ENCODE measurements around the gene PBXIP1. TPM values are rescaled to one million over a fixed set of nuclear protein-coding genes. Genes with fewer than 3 reads are reported as not detected.
A peak's percentile ranks its signal among the peaks of the same experiment; 100 is the strongest.
"Not testable (repeated sequence)": the region's sequence is repeated elsewhere in the genome, so short reads cannot be mapped to it uniquely, and the experiment has no call there.

The PBXIP1 gene
- polyA plus RNA-seq, 3 donors: 23.1 to 31.7 (median 24.0) TPM

DNA sequence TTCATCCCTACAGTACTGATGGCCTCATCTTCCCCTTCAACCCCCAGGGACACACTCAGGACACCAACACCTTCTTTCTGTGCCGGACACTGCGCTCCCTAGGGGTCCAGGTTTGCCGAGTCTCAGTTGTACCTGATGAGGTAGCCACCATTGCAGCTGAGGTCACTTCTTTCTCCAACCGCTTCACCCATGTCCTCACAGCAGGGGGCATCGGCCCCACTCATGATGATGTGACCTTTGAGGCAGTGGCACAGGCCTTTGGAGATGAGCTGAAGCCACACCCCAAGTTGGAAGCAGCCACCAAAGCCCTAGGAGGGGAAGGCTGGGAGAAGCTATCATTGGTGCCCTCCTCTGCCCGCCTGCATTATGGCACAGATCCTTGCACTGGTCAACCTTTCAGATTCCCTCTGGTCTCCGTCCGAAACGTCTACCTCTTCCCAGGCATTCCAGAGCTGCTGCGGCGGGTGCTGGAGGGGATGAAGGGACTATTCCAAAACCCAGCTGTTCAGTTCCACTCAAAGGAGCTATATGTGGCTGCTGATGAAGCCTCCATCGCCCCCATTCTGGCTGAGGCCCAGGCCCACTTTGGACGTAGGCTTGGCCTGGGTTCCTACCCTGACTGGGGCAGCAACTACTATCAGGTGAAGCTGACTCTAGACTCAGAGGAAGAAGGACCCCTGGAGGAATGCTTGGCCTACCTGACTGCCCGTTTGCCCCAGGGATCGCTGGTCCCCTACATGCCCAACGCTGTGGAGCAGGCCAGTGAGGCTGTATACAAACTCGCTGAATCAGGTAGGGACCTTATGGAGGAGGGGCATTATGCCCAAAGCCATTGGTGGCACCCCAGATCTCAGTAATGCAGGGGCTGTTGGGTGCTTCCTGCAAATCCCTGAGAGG lies 32.4 kb upstream of the PBXIP1 start:
- Mint-ChIP-seq H3K27me3 (ENCODE audit: low read depth in 3 of 3) (no peaks in the 10 kb centered on the region), H3K9me3 (peaks cover 0 to 2% (median 0%) of the 10 kb centered on the region in 7 donors), H3K4me3 (no peak overlapping the region), H3K27ac (peak overlapping the region in 3 of 7 donors; percentile 50 to 67 (median 66)), H3K36me3 (peaks cover 31 to 49% of the 10 kb centered on the region in 2 donors), H3K4me1 (peaks cover 22% of the 10 kb centered on the region)
- peaks cover 37% of the 10 kb centered on the region for H4K20me1 ChIP-seq (ENCODE audit: insufficient read depth, low read length)
- 97% methylated on average over 11 of the region's 17 CpGs for WGBS (ENCODE audit: insufficient coverage)
- H3K4me2 ChIP-seq (replicated peaks; ENCODE audit: extremely low read depth, low read length, poor library complexity, severe bottlenecking): no peak overlapping the region
- no peak overlapping the region for H3K4me3 ChIP-seq (replicated peaks in 1 of 3; ENCODE audit: low read depth in 2 of 3, low read length in 3 of 3)
- no peak for TF ChIP-seq CTCF (IDR thresholded peaks at IDR 0.05)
- H3K9me3 ChIP-seq (replicated peaks in 1 of 2; ENCODE audit: control insufficient read depth in 1 of 2, insufficient read depth in 1 of 2, low read length in 2 of 2): no peaks in the 10 kb centered on the region
- peaks cover 13 to 20% of the 10 kb centered on the region in 2 donors for H3K4me1 ChIP-seq (ENCODE audit: control insufficient read depth in 1 of 2, insufficient read depth in 2 of 2, low read length in 2 of 2)
- no peak overlapping the region for H3K9ac ChIP-seq (ENCODE audit: insufficient read depth, low read length, poor library complexity, severe bottlenecking)
- H3K36me3 ChIP-seq (replicated peaks in 1 of 2; ENCODE audit: control insufficient read depth in 1 of 2, insufficient read depth in 2 of 2, low read length in 2 of 2): peaks cover 30 to 38% of the 10 kb centered on the region in 2 donors
- H3K27me3 ChIP-seq (ENCODE audit: control insufficient read depth in 2 of 2, insufficient read depth in 2 of 2, low read length in 2 of 2): no peaks in the 10 kb centered on the region
- no peak overlapping the region for H3K27ac ChIP-seq (ENCODE audit: low read depth in 1 of 2, low read length in 2 of 2)
- no peak for DNase-seq
- H2AFZ ChIP-seq (ENCODE audit: insufficient read depth, low read depth, low read length, poor library complexity, severe bottlenecking): no peak overlapping the region
- intact Hi-C loops (cut with micrococcal nuclease): no loop called here
- peaks cover 54% of the 10 kb centered on the region for H3K79me2 ChIP-seq (ENCODE audit: insufficient read depth, low read length)

DNA sequence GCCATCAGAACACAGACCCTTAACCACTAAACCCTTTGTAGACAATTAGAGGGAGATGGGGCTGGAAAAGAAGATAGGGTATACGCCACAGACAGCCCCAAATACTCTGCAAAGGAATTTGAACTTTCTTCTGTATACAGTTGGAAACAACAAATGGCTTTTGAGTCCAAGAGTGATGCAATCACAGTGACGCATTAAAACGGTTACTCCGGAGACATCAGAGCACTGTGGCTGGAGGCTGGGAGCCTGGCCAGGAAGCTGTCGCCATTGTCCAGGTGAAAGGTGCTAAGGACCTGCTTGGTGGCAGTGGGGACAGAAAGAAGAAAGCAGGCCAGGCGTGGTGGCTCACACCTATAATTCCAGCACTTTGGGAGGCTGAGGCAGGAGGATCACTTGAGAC lies 31.4 kb upstream of the PBXIP1 start:
- Histone ChIP-seq H3K9me3 (replicated peaks in 1 of 2; ENCODE audit: control insufficient read depth in 1 of 2, insufficient read depth in 1 of 2, low read length in 2 of 2) (no peaks in the 10 kb centered on the region), H3K36me3 (replicated peaks in 1 of 2; ENCODE audit: control insufficient read depth in 1 of 2, insufficient read depth in 2 of 2, low read length in 2 of 2) (peaks cover 30 to 38% of the 10 kb centered on the region in 2 donors), H3K27ac (ENCODE audit: low read depth in 1 of 2, low read length in 2 of 2) (no peak overlapping the region), H3K4me1 (ENCODE audit: control insufficient read depth in 1 of 2, insufficient read depth in 2 of 2, low read length in 2 of 2) (peaks cover 18 to 26% of the 10 kb centered on the region in 2 donors), H4K20me1 (ENCODE audit: insufficient read depth, low read length) (peaks cover 37% of the 10 kb centered on the region), H3K4me2 (replicated peaks; ENCODE audit: extremely low read depth, low read length, poor library complexity, severe bottlenecking) (no peak overlapping the region), H3K27me3 (ENCODE audit: control insufficient read depth in 2 of 2, insufficient read depth in 2 of 2, low read length in 2 of 2) (no peaks in the 10 kb centered on the region), H3K4me3 (replicated peaks in 1 of 3; ENCODE audit: low read depth in 2 of 3, low read length in 3 of 3) (no peak overlapping the region), H3K79me2 (ENCODE audit: insufficient read depth, low read length) (peaks cover 56% of the 10 kb centered on the region), H2AFZ (ENCODE audit: insufficient read depth, low read depth, low read length, poor library complexity, severe bottlenecking) (no peak overlapping the region), H3K9ac (ENCODE audit: insufficient read depth, low read length, poor library complexity, severe bottlenecking) (no peak overlapping the region)
- DNase-seq: no peak
- H3K27ac Mint-ChIP-seq: peak overlapping the region in 3 of 7 donors; percentile 37 to 74 (median 50)
- peaks cover 28 to 46% of the 10 kb centered on the region in 2 donors for H3K36me3 Mint-ChIP-seq
- intact Hi-C loops (cut with micrococcal nuclease): no loop called here
- no peak for TF ChIP-seq CTCF (IDR thresholded peaks at IDR 0.05)
- H3K4me3 Mint-ChIP-seq: no peak overlapping the region
- H3K9me3 Mint-ChIP-seq: peaks cover 0 to 2% (median 0%) of the 10 kb centered on the region in 7 donors
- H3K27me3 Mint-ChIP-seq (ENCODE audit: low read depth in 3 of 3): no peaks in the 10 kb centered on the region
- WGBS (ENCODE audit: insufficient coverage): 33% methylated on average over 4 of the region's 6 CpGs
- peaks cover 17% of the 10 kb centered on the region for H3K4me1 Mint-ChIP-seq

DNA sequence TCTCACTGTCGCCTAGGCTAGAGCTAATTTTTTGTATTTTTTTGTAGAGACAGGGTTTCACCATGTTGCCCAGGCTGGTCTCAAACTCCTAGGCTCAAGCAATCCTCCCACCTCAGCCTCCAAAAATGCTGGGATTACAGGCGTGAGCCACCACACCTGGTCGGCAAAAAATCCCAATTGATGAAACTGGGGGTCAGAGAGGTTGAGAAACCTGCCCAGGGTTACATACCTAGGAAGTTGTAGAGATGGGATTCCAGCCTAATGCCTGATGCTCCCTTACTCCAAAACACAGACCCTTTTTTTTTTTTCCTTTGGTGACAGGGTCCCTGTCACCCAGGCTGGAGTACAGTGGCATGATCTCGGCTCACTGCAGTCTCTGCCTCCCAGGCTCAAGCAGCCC lies 30.8 kb upstream of the PBXIP1 start:
- not testable (repeated sequence) for H3K4me3 Mint-ChIP-seq

More for the DNA sequence above, 30.8 kb upstream of the PBXIP1 start:
- H3K9ac ChIP-seq (ENCODE audit: insufficient read depth, low read length, poor library complexity, severe bottlenecking); H3K27me3 ChIP-seq (ENCODE audit: control insufficient read depth in 2 of 2, insufficient read depth in 2 of 2, low read length in 2 of 2); H3K27ac Mint-ChIP-seq; H3K4me3 ChIP-seq (replicated peaks in 1 of 3; ENCODE audit: low read depth in 2 of 3, low read length in 3 of 3); intact Hi-C loops (cut with micrococcal nuclease); H2AFZ ChIP-seq (ENCODE audit: insufficient read depth, low read depth, low read length, poor library complexity, severe bottlenecking); H3K4me2 ChIP-seq (replicated peaks; ENCODE audit: extremely low read depth, low read length, poor library complexity, severe bottlenecking); H3K9me3 Mint-ChIP-seq; H3K27me3 Mint-ChIP-seq (ENCODE audit: low read depth in 3 of 3); H3K27ac ChIP-seq (ENCODE audit: low read depth in 1 of 2, low read length in 2 of 2); H3K9me3 ChIP-seq (replicated peaks in 1 of 2; ENCODE audit: control insufficient read depth in 1 of 2, insufficient read depth in 1 of 2, low read length in 2 of 2); DNase-seq: not testable (repeated sequence)
- Histone ChIP-seq H3K4me1 (ENCODE audit: control insufficient read depth in 1 of 2, insufficient read depth in 2 of 2, low read length in 2 of 2) (peaks cover 19 to 27% of the 10 kb centered on the region in 2 donors), H4K20me1 (ENCODE audit: insufficient read depth, low read length) (peaks cover 37% of the 10 kb centered on the region), H3K79me2 (ENCODE audit: insufficient read depth, low read length) (peaks cover 56% of the 10 kb centered on the region), H3K36me3 (replicated peaks in 1 of 2; ENCODE audit: control insufficient read depth in 1 of 2, insufficient read depth in 2 of 2, low read length in 2 of 2) (peaks cover 30 to 38% of the 10 kb centered on the region in 2 donors)
- Mint-ChIP-seq H3K4me1 (peaks cover 17% of the 10 kb centered on the region), H3K36me3 (peaks cover 28 to 43% of the 10 kb centered on the region in 2 donors)
- WGBS (ENCODE audit: insufficient coverage): no CpG with 5 or more reads among the region's 4 CpGs
